Tongue (tissue), 2 donors: ENCODE data around the gene AVP. TPM values are rescaled to one million over a fixed set of nuclear protein-coding genes. Genes with fewer than 3 reads are reported as not detected.
A peak's percentile ranks its signal among the peaks of the same experiment; 100 is the strongest.

Source experiments
- DNase-seq: peaks from one replicate; pipeline ENCODE4 v3.0.0-alpha.2; 2015
- total RNA-seq: library from RNA; depleted of rRNA; stranded (reverse); fragments of >200 nt; gene quantifications from one replicate; pipeline ENCODE4 v1.2.3, GENCODE V29; 2014

Gene AVP
- total RNA-seq, 1 donor from 2014 or later = not detected

DNA sequence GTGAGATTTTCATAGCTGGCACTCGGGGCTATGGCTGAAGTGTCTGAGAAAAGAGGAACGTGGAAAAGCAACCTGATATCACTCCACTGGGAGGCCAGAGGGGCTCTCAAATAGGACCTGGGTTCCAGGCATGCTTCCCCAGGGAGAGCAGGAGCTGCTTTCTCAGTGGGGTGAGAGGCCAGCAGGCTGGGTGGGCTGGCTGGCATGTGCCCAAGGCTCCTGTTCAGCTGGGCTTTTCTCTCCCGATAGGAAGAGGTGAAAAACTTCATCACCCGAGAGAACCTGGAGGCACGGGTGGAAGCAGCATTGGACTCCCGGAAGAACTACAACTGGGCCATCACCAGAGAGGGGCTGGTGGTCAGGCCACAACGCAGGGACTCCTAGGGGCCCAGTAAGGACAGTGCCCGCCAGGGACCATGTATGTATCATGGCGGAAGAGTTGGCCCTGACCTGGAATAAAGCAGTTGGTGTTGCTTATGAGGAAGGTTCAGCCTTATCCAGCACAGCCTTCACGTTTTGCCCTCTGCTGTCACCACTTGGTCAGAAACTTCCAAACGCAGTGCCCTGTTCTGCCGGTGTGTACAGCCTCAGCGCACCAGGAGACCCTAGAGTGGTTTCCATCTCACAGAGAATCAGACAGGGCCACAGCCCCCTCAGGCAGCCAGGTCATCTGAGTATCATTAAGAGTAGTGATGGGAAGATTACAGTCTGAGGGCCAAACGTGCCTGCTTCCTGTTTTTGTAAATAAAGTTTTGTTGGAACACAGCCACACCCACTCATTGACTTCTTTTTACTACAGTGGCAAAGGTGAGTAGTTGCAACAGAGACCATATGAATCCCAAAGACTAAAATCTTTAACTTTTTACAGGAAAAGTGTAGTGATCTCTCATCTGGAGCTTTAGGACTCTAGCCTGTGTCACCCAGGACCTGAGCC, 36.8 kb downstream of the AVP start:
- DNase-seq = no peak

DNA sequence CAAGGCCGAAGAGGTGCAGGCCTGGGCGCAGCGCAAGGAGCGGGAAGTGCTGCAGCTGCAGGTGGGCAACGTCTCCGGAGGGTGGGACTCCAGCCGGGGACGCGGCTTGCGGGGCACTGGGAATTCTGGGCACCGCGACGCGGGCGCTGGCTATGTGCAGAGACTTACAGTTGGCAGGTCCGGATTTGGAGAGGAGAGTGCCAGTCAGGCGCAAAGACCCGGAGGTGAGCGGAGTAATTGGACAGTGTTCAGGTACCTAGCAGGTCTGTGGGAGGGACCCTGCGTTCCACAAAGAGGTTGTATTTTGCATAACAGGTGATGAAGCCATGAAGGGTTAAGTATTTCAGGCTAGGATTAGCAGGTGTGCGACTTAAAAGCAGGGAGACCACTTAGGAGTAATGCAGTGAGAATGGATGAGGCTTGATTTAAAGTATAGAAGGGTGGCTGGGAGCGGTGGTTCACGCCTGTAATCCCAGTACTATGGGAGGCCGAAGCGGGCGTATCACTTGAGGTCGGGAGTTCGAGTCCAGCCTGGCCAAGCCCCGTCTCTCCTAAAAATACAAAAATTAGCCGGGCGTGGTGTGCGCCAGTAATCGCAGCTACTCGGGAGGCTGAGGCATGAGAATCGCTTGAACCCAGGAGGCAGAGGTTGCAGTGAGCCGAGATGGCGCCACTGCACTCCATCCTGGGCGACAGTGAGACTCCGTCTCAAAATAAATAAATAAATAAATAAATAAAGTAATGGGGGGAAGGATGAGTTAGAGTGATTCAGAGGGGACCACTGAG, 37.7 kb downstream of the AVP start:
- DNase-seq = peak; percentile 14

DNA sequence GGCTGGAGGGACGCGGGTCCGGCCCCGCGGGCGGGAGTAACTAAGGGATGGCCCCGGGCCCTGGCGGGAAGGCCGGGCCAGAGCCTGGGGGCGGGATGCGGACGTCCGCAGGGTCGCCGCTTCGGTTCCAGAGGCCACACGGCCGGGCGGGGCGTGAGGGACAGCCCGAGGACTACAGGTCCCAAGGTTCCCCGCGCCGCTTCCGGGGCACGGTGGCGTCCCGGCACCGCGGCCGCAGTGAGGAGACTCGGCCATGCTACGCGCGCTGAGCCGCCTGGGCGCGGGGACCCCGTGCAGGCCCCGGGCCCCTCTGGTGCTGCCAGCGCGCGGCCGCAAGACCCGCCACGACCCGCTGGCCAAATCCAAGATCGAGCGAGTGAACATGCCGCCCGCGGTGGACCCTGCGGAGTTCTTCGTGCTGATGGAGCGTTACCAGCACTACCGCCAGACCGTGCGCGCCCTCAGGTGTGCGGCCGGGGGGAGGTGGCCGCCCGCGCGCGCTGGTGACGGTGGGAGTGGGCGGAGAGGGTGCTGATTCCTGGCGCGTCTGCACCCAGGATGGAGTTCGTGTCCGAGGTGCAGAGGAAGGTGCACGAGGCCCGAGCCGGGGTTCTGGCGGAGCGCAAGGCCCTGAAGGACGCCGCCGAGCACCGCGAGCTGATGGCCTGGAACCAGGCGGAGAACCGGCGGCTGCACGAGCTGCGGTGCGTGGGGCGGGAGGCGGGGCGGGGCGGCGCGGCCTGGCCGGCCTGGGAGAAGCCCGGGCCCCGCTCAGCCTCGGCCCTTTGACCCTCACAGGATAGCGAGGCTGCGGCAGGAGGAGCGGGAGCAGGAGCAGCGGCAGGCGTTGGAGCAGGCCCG, 38.5 kb downstream of the AVP start, which contains the start of gene MRPS26:
MRPS26 (plus strand) TSS at position 237 of the 861 bp plus-strand sequence; CDS start at position 254, 17 bp downstream.
- peak; percentile 95 for DNase-seq

DNA sequence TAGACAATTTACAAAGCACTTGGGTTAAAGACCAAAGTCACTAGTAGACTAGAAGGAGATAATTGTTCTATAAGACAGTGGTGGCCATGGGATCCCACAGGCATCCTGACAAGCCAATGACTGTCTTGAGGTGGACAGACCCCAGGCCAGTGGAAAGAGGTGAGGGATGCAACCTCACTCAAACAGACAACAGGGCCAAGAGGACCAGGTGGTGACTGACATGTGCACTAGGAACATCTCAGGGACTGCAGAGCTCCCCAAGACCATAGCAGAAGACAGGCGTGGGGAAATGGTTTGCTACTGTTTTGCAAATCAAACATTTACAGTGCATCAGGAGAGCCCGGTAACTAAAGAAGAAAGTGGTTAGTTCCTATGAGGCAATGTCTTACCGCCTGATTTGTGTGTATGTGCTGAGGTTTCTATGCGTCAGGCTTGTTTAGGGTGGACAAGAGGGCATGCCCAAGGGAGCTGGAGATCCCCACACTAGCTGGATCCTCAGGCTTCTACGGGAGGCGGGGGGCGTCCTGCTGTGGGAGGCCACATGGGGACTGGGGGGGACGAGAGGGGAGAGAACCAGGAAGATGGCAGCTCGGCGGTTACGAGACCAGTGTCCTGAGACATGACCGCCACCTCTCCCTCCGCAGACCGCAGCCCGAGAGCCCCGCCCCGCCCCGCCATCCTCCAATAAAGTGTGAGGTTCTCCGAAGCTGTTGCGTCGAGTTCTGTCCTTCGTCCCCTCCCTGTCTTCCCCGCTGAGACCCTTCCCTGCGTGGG, 39.3 kb downstream of the AVP start:
- no peak for DNase-seq

DNA sequence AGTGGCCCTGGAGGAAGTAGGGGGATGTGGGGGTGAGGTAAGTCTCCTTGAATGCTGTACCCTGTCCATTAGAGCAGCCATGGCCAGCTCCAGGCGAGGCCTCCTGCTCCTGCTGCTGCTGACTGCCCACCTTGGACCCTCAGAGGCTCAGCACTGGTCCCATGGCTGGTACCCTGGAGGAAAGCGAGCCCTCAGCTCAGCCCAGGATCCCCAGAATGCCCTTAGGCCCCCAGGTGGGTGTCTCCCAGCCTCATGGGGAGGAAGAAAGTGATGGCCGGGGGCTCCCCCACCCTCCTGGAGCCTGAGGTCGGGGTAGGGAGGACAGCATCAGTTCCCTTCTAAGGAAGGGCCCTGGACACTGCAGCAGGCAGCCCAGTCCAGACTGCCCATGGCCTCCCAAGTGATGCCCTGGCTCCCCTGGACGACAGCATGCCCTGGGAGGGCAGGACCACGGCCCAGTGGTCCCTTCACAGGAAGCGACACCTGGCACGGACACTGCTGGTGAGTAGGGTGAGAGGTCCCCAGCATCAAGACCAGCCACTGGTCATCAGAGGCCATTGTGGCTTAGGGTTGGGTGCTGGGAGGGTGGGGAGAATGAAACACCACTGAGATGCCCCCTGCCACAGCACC, 40.1 kb downstream of the AVP start:
- no peak for DNase-seq

DNA sequence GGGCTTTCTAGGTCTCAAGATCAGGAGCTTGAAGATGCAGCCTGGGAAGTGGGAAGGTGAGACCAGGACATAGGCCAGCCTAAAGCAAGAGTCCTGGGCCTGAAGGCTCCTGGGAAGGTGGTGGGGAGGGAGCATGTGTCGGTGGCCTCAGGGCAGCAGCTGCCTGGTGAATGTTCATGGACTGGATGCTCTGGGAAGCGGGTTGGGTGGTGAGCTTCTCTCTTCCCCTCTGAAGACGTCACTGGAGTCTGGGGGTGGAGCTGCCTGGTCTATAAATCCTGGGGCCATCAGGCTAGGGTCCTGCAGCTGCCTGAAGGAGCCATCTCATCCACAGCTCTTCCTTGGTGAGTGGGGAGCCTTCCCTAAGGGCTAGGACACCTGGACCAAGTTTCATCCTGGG, 41.2 kb downstream of the AVP start, which contains the start of gene GNRH2:
GNRH2 (plus strand) TSS at position 301 of the 400 bp plus-strand sequence. CDS start 793 bp downstream, outside the sequence.
- DNase-seq = no peak

DNA sequence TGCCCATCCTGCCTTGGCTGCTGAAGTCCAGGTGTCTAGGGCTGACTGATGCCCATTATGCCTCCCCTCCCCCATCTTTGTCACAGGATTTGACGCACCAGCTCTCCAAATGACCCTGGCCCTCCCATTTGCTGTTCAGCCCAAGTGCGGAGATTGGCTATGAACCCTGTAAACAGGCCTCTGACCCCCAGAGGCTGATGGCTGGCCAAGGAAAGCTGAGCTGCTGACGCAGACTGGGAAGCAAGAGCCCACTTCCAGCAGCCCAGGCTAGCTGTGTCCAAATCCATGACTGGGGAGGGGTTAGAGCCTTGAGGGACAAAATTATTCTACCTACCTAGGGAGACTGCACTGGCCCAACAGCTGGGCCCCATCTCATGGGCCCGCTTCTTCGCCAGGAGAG, 41.9 kb downstream of the AVP start:
- peak; percentile 12 for DNase-seq

DNA sequence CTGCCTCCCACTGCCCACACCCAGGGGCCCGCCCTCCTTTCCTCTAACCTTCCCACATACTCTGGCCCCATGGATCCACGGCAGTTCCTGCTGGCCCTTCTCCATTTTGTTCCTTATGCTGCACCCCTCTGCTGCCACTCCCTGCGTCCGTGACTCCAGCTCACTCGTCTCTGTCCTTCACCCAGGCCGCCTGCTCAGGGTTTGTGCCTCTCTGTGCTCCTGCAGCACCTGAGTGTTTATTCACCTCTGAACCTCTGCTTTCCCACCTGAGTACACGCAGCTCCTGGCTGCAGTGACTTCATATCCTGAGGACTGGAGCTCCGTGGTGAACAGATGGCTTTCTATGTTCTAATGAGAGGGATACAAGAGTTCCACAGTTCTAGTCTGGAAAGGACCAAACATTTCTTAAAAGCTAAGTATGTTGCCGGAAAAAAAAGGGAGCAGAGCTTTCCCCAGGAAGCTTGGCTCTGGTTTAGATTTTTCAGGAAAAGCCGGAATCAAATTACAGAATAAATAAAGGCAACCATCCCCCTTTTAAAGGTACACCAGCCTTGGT, 42.6 kb downstream of the AVP start:
- peak; percentile 67 for DNase-seq

DNA sequence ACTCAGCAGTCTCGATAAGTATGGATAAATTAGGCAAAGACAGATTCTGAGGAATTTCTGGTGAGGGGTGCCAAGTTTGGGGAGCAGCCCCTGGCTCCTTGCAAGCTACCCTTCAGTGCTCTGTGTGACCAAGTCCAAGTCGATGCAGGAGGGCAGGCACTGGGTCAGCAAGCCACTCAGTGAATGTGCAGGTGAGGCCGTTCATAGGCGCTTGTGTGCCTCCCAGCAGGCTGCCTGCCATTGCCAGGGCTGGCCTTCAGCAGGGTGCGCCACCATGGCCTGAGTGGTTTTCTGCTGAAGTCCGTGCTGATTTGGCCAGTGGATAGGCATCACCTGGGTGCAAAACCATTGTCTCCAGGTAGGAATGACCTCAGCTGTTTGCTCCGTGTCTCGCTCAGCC, 44.4 kb downstream of the AVP start:
- DNase-seq = no peak

DNA sequence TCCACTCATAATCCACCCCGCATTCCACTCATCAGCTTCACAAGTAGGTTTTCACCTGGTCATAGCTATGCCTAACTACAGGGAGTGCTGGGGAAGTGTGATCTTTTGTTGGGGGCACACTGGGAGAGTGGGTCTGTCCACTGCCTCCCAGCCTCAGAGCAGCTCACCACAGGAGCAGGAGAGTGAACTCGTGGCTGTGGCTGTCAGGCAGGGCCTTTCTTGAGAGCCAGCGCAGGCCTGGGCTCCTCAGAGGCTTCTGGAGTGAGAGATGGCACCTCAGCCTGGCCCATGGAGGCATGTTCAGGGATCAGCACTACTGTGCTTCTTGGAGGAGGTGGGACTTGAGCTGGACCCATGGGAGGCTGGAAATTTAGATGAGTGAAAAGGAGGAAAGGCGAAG, 45.1 kb downstream of the AVP start:
- DNase-seq = no peak

DNA sequence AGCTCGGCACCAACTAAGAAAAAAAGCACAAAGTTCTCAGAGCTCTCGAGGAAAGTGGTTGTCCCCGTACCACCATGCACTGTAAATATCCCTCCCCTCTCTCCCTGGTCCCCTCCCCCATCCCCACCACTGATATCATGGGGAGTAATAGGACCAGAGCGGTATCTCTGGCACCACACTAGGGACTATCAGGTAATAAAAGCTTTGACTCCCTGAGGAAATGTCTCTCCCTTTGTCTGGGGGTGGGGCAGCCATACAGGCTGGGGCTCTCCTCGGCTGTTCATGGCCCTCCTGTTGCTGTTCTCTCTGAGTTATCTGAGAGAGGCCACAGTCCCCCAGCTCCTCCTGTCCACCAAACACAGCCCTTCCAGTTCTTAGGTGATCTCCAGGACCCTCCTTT, 46.1 kb downstream of the AVP start:
- DNase-seq = no peak

DNA sequence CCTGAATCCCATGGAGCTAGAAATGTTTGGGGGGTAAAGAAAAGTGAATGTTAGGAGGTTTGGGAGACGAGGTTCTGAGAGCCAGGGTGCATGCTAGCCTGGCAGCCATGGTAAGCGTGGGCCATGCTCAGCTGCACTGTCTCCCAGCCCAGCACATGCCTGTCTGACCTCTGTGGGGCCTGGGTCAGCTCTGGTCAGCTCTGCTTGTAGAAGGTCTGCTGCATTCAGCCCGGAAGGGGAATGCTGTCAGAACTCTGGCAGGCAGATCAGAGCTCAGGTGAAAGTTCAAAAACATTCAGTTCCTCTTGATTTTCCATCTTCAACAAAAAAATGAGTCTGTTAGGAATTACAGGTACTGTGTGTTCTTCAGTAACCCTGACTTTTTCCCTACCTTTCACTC, 46.9 kb downstream of the AVP start:
- DNase-seq = no peak

DNA sequence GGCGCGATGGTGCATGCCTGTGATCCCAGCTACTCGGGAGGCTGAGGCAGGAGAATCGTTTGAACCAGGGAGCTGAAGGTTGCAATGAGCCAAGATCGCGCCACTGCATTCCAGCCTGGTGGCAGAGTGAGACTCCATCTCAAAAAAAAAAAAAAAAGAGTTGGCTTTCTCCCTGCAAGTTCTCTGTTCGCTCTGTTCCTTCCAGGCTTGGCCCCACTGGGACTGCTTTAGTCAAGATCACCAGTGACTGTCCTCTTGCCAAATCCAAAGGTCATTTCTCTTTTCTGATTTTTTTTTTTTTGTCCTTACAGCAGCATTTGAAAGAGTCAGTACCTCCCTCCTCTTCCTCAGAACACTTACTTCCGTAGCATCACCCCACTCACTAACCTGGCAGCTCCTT, 51.9 kb downstream of the AVP start:
- DNase-seq = no peak

Other genes with a start within 250 kb of the AVP start
- 28.5 TPM for gene PCED1A, start 244.1 kb downstream of the AVP start, total RNA-seq
- 33.0 TPM for gene VPS16, start 244.0 kb downstream of the AVP start, total RNA-seq
- gene PTPRA, start 211.2 kb downstream of the AVP start, total RNA-seq = 88.3 TPM
- gene GNRH2, start 41.1 kb downstream of the AVP start, total RNA-seq = not detected
- 32.1 TPM for gene MRPS26, start 38.7 kb downstream of the AVP start, total RNA-seq
- not detected for gene OXT, start 13.1 kb downstream of the AVP start, total RNA-seq
- 11.0 TPM for gene FASTKD5, start 75.1 kb upstream of the AVP start, total RNA-seq
- gene UBOX5, start 75.1 kb upstream of the AVP start, total RNA-seq = 5.8 TPM
- 5.9 TPM for gene LZTS3, start 88.8 kb upstream of the AVP start, total RNA-seq
- 20.3 TPM for gene DDRGK1, start 120.0 kb upstream of the AVP start, total RNA-seq
- gene ITPA, start 124.8 kb upstream of the AVP start, total RNA-seq = 26.3 TPM
- gene SLC4A11, start 154.5 kb upstream of the AVP start, total RNA-seq = 0.62 TPM